Activated T-helper 2 cell treated with anti-CD3 and anti-CD28 coated beads, Interferon-gamma antibody, Interleukin-2, Interleukin-4, amounts not matched to agents 10 μg/mL and 5 μg/mL and 100 μg/mL, durations not matched to agents 14 hours and 24 hours and 36 hours (primary cell): ENCODE data around the gene PNPLA4. TPM values are rescaled to one million over a fixed set of nuclear protein-coding genes. Genes with fewer than 3 reads are reported as not detected.

ENCODE experiments used
- DNase-seq: peaks from one replicate; pipeline ENCODE4 v3.0.0; 2021; ENCODE audit warnings: low spot score
- H3K27ac Mint-ChIP-seq: one replicate; pipeline ENCODE4 v1.8.0; 2021; ENCODE audit warnings: mixed read lengths
- H3K27me3 Mint-ChIP-seq: one replicate; pipeline ENCODE4 v1.8.0; 2021; ENCODE audit warnings: low read depth, mixed read lengths
- H3K36me3 Mint-ChIP-seq: one replicate; pipeline ENCODE4 v1.8.0; 2021; ENCODE audit warnings: low read depth, mixed read lengths
- H3K4me1 Mint-ChIP-seq: one replicate; pipeline ENCODE4 v1.8.0; 2021; ENCODE audit warnings: low read depth, mixed read lengths
- H3K4me3 Mint-ChIP-seq: one replicate; pipeline ENCODE4 v1.8.0; 2021; ENCODE audit warnings: low read depth, mild to moderate bottlenecking, moderate library complexity, mixed read lengths
- H3K9me3 Mint-ChIP-seq: one replicate; pipeline ENCODE4 v1.8.0; 2021; ENCODE audit warnings: mixed read lengths
- intact Hi-C: fragments of 100-400 bp; cut with micrococcal nuclease; formaldehyde crosslinking; loops from one replicate; pipeline ENCODE4 v1.15.1; 2023
- total RNA-seq: library from RNA; stranded (reverse); gene quantifications from 2 replicates; pipeline ENCODE4 v1.2.3, GENCODE V29; 2022

The PNPLA4 gene
- 6.0 and 7.4 TPM in 2 replicates for total RNA-seq

- Mint-ChIP-seq H3K27ac (peak within 1 kb of the TSS; percentile 91), H3K36me3 (no peaks in the 10 kb centered on the region), H3K4me1 (peaks cover 8% of the 10 kb centered on the region), H3K9me3 (no peaks in the 10 kb centered on the region), H3K4me3 (peak within 1 kb of the TSS; percentile 83), H3K27me3 (no peaks in the 10 kb centered on the region)
- intact Hi-C loops, result loop anchor here (5.0 kb wide), 1 partner anchor 795 kb away; no protein-coding TSS in a partner anchor
- peak; percentile 76 for DNase-seq
Observed at GRCh38 chrX:7927259-7928167, at the start of gene PNPLA4. Gene PNPLA4 (minus strand): TSS chrX:7927413. CDS start chrX:7926119, 1,294 bp downstream.

DNA sequence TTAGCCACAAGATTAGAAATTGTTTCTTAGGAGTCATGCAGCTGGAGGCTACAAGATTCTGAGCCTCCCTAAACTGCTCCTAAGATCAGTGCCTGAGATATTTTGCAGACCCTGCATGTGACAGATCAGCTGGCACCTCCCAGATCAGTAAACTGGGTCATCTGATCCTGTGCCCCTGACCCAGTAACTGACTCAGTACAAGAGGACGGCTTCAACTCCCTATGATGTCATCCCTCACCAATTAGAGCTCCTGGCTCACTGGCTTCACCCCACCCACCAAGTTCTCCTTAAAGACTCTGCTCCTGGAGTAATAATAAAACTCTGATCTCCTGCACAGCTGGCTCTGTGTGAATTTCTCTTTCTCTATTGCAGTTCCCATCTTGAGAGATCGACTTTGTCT lies 45.4 kb upstream of the PNPLA4 start:
- no peak overlapping the region for H3K4me3 Mint-ChIP-seq
- no peaks in the 10 kb centered on the region for H3K9me3 Mint-ChIP-seq
- intact Hi-C loops, result no loop called here
- H3K4me1 Mint-ChIP-seq, result no peaks in the 10 kb centered on the region
- no peak for DNase-seq
- H3K27ac Mint-ChIP-seq, result no peak overlapping the region
- no peaks in the 10 kb centered on the region for H3K36me3 Mint-ChIP-seq
- H3K27me3 Mint-ChIP-seq, result no peaks in the 10 kb centered on the region

DNA sequence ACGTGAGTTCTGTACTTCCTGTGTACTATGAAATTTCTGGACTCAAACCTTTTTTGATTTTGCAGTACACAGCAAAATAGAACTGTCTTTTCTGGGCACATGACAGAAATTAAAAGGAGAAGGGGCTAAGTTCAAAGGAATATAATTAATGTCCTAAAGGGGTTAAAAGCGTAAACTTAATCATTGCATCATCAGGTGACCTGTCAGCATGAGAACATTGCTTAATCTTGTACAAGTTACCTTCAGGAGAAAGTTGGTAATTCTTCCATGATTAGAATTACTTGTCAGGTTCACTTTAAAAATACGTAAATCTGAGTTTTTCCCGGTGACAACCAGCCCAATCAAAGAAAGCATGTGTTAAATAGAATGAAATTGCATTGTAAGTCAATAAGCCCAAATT lies 43.2 kb upstream of the PNPLA4 start:
- Mint-ChIP-seq H3K27ac (no peak overlapping the region), H3K4me3 (no peak overlapping the region), H3K4me1 (no peaks in the 10 kb centered on the region), H3K36me3 (no peaks in the 10 kb centered on the region), H3K27me3 (no peaks in the 10 kb centered on the region), H3K9me3 (no peaks in the 10 kb centered on the region)
- intact Hi-C loops, result no loop called here
- DNase-seq, result no peak

DNA sequence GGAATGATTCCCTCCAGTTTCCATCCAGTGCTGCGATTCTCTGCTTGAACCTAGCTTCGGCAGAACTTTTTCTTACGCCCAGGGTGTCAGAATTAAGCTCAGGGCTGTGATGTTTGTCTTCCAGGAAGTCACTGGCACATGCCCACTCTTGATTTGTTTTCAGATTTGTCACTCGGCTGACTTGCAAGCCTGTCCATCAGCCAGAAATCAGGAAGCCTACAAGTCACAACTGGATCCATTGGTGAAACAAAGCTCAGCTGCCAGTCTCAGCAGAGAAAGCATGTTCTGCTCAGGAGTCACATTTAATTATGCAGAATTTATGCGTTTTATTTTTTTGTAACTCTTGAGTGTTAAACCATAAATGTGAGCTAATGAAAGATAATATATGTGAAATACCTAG lies 38.2 kb upstream of the PNPLA4 start:
- intact Hi-C loops, result no loop called here
- no peak overlapping the region for H3K4me3 Mint-ChIP-seq
- no peak overlapping the region for H3K27ac Mint-ChIP-seq
- H3K27me3 Mint-ChIP-seq, result no peaks in the 10 kb centered on the region
- no peak for DNase-seq
- H3K36me3 Mint-ChIP-seq, result no peaks in the 10 kb centered on the region
- no peaks in the 10 kb centered on the region for H3K4me1 Mint-ChIP-seq
- no peaks in the 10 kb centered on the region for H3K9me3 Mint-ChIP-seq

GRCh38 chrX:7960246-7960645 lies 33.0 kb upstream of the PNPLA4 start:
- no peak for DNase-seq
- Mint-ChIP-seq H3K9me3 (no peaks in the 10 kb centered on the region), H3K27me3 (no peaks in the 10 kb centered on the region), H3K27ac (no peak overlapping the region), H3K36me3 (no peaks in the 10 kb centered on the region), H3K4me3 (no peak overlapping the region), H3K4me1 (no peaks in the 10 kb centered on the region)
- intact Hi-C loops, result no loop called here

- Mint-ChIP-seq H3K27ac (no peak overlapping the region), H3K36me3 (no peaks in the 10 kb centered on the region), H3K9me3 (no peaks in the 10 kb centered on the region), H3K27me3 (no peaks in the 10 kb centered on the region), H3K4me1 (no peaks in the 10 kb centered on the region), H3K4me3 (no peak overlapping the region)
- DNase-seq, result no peak
- intact Hi-C loops, result no loop called here
Observed at GRCh38 chrX:7953446-7953845, 26.2 kb upstream of the PNPLA4 start.

GRCh38 chrX:7950865-7951264 lies 23.7 kb upstream of the PNPLA4 start:
- Mint-ChIP-seq H3K4me3 (no peak overlapping the region), H3K4me1 (no peaks in the 10 kb centered on the region), H3K27me3 (no peaks in the 10 kb centered on the region), H3K36me3 (no peaks in the 10 kb centered on the region), H3K9me3 (no peaks in the 10 kb centered on the region), H3K27ac (no peak overlapping the region)
- no peak for DNase-seq
- intact Hi-C loops, result no loop called here

DNA sequence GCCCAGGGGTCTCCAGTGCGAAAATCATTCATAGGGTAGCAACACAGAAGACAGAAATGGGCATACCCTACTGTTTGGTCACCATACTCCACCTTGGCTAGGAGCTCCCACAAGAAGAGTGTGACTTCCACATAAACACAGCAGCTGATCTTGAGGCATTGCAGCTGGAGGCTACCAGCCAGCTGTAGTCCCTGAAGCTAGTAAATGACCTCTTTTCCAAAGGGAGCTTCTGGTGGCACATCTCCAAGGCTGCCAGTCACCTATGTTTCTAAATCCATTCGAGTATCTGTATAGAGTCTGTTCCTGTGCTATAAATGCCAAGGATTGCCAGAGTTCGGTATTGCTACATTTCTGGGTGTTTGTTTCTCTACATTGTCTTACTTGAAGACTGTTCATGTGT lies 21.3 kb upstream of the PNPLA4 start:
- no peaks in the 10 kb centered on the region for H3K27me3 Mint-ChIP-seq
- H3K9me3 Mint-ChIP-seq, result no peaks in the 10 kb centered on the region

GRCh38 chrX:7946960-7947359 lies 19.7 kb upstream of the PNPLA4 start:
- no peak for DNase-seq
- Mint-ChIP-seq H3K9me3 (no peaks in the 10 kb centered on the region), H3K4me3 (no peak overlapping the region), H3K27me3 (no peaks in the 10 kb centered on the region), H3K36me3 (no peaks in the 10 kb centered on the region), H3K4me1 (no peaks in the 10 kb centered on the region), H3K27ac (no peak overlapping the region)
- intact Hi-C loops, result no loop called here

More for the DNA sequence above, 21.3 kb upstream of the PNPLA4 start:
- no peak for DNase-seq
- Mint-ChIP-seq H3K27ac (no peak overlapping the region), H3K4me1 (no peaks in the 10 kb centered on the region), H3K4me3 (no peak overlapping the region), H3K36me3 (no peaks in the 10 kb centered on the region)
- intact Hi-C loops, result no loop called here

DNA sequence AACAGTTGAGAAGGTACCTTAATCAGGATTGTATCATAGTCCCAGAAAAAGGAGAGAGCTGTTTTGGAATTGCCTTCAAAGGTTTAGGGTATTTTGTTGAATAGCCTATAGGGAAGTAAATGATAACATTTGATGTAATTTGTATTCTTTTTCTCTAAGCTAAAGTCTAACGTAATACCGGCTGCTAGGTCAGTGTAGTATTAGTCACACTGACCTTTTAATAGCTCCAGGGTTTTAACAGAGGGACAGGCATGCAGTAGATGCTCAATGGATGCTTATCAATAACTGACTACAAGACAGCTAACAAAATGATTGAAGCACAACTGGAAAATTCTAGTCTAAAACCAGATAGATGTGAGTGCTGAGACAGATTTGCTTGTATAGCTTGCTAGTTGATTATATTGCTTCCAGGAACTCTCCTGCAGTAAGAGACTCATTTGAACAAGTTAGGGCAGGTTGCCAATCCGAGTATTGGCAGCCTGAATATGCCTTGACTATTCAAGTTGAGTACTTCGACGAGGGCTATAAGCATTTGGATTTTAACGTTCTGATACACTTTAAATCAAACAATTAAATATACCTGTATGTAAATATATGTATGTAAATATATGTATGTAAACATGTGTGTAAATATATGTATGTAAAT lies 16.5 kb upstream of the PNPLA4 start:
- Mint-ChIP-seq H3K27ac (no peak overlapping the region), H3K4me1 (no peaks in the 10 kb centered on the region), H3K9me3 (no peaks in the 10 kb centered on the region), H3K27me3 (no peaks in the 10 kb centered on the region), H3K4me3 (no peak overlapping the region), H3K36me3 (no peaks in the 10 kb centered on the region)
- intact Hi-C loops, result no loop called here
- DNase-seq, result no peak

- H3K4me3 Mint-ChIP-seq, result no peak overlapping the region
- H3K36me3 Mint-ChIP-seq, result no peaks in the 10 kb centered on the region
- no peaks in the 10 kb centered on the region for H3K9me3 Mint-ChIP-seq
- no peaks in the 10 kb centered on the region for H3K4me1 Mint-ChIP-seq
- H3K27ac Mint-ChIP-seq, result no peak overlapping the region
- no peak for DNase-seq
- intact Hi-C loops, result no loop called here
- H3K27me3 Mint-ChIP-seq, result no peaks in the 10 kb centered on the region
Observed at GRCh38 chrX:7941390-7942042, 14.3 kb upstream of the PNPLA4 start.

DNA sequence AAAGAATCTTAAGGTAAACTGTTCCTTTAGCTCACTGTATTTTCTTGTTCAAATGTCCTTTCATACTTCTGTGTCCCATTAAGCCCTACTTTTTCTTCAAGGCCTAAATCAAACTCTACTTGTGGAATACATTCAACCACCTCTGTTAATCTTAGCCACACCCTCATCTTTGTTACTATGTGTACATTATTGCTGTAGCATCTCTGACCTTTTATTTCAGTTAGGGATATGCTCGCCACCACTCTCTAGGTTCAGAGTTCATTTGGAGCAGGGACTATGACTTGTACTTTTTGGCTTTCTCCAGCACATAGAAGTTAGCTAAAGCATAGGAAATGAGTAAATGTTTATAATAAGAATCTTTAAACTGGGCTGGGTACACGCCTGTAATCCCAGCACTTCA lies 6.8 kb upstream of the PNPLA4 start:
- DNase-seq, result no peak
- Mint-ChIP-seq H3K27me3 (no peaks in the 10 kb centered on the region), H3K4me1 (no peaks in the 10 kb centered on the region), H3K27ac (no peak overlapping the region), H3K4me3 (no peak overlapping the region), H3K9me3 (no peaks in the 10 kb centered on the region), H3K36me3 (no peaks in the 10 kb centered on the region)
- intact Hi-C loops, result no loop called here

DNA sequence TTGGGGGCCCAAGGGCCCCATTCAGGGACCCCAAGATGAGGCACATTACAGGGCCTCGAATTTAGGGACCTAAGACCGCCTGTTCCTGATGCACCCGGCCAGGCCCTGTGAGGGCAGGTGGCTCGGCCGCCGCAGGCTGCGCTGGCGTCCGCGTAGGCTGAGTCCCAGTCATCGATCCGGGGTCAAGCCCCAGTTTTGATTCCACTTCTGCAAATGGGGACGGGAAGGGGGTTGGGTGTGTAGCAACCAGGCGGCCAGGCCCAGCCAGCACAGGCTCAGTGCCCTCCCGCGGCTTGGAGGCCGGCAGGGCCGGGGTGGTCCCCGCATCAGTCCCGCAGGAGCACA lies 327 bp downstream of the PNPLA4 start:
- Mint-ChIP-seq H3K36me3 (no peaks in the 10 kb centered on the region), H3K27ac (peak overlapping the region; percentile 91), H3K4me3 (peak overlapping the region; percentile 83), H3K9me3 (no peaks in the 10 kb centered on the region), H3K4me1 (peaks cover 8% of the 10 kb centered on the region), H3K27me3 (no peaks in the 10 kb centered on the region)
- no peak for DNase-seq
- intact Hi-C loops, result loop anchor here (5.0 kb wide), 1 partner anchor 795 kb away; no protein-coding TSS in a partner anchor
